ENCODE data around the gene FUOM. TPM values are rescaled to one million over a fixed set of nuclear protein-coding genes. Genes with fewer than 3 reads are reported as not detected.
"Not testable (repeated sequence)": the region's sequence is repeated elsewhere in the genome, so short reads cannot be mapped to it uniquely, and the experiment has no call there.

Gene FUOM
- polyA plus RNA-seq, 4 donors: 17.8 to 29.0 (median 21.9) TPM

GRCh38 chr10:133388973-133389818, 31.4 kb upstream of the FUOM start:
- no peak for DNase-seq (ENCODE audit: low read depth in 4 of 4, low spot score in 2 of 4)

GRCh38 chr10:133388236-133388972, 30.6 kb upstream of the FUOM start:
- no peak for DNase-seq (ENCODE audit: low read depth in 4 of 4, low spot score in 2 of 4)

DNA sequence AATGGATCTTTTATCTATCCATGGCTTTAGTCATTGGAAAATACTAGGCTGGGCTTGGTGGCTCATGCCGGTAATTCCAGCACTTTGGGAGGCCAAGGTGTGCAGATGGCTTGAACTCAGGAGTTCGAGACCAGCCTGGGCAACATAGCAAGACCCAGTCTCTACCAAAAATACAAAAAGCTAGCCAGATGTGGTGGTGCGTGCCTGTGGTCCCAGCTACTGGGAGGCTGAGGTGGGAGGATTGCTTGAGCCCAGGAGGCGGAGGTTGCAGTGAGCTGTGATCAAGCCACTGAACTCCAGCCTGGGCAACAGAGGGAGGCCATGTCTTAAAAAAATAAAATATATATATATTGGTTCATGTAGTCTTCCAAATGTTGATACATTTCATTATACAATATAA, 29.1 kb upstream of the FUOM start:
- not testable (repeated sequence) for DNase-seq (ENCODE audit: low read depth in 4 of 4, low spot score in 2 of 4)

GRCh38 chr10:133385214-133385613, 27.4 kb upstream of the FUOM start:
- DNase-seq (ENCODE audit: low read depth in 4 of 4, low spot score in 2 of 4): no peak

- no peak for DNase-seq (ENCODE audit: low read depth in 4 of 4, low spot score in 2 of 4)
These were observed 26.3 kb upstream of the FUOM start for GRCh38 chr10:133384071-133384470.

- no peak for DNase-seq (ENCODE audit: low read depth in 4 of 4, low spot score in 2 of 4)
These were observed 25.7 kb upstream of the FUOM start for GRCh38 chr10:133383551-133383950.

- DNase-seq (ENCODE audit: low read depth in 4 of 4, low spot score in 2 of 4): no peak
These were observed 23.2 kb upstream of the FUOM start for GRCh38 chr10:133381036-133381435.

DNA sequence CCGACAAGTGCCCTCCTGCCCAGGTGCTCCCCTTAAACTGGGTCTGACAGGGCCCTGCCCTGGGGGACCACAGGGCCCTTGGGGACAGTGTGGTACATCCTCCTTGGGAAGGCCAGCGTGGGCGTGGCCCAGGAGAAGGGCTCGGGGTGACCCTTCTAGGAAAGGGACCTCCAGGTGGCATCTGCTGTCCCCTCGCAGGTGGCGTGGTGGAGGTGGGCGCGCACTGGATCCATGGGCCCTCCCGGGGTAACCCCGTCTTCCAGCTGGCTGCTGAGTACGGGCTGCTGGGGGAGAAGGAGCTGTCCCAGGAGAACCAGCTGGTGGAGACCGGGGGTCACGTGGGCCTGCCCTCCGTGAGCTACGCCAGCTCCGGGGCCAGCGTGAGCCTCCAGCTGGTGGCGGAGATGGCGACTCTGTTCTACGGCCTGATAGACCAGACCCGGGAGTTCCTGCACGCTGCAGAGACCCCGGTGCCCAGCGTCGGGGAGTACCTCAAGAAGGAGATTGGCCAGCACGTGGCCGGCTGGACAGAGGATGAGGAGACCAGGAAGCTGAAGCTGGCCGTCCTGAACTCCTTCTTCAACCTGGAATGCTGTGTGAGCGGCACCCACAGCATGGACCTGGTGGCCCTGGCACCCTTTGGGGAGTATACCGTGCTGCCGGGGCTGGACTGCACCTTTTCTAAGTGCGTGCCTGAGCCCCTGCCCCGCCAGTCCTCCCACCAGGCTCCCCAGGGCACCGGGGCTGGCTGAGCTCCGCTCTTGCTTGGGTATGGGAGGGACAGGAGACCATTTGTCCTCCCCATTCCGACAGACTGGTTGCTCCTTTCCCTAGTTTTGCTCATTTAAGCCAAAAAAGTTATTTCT, 22.2 kb upstream of the FUOM start:
- no peak for DNase-seq (ENCODE audit: low read depth in 4 of 4, low spot score in 2 of 4)

GRCh38 chr10:133379152-133379800, 21.5 kb upstream of the FUOM start, which contains the start of gene PAOX:
PAOX (plus strand) TSS chr10:133379262; CDS start chr10:133379317, 55 bp downstream.
- no peak for DNase-seq (ENCODE audit: low read depth in 4 of 4, low spot score in 2 of 4)

- DNase-seq (ENCODE audit: low read depth in 4 of 4, low spot score in 2 of 4): peak in 1 of 4 donors; percentile 69
These were observed 20.7 kb upstream of the FUOM start for GRCh38 chr10:133378251-133379096.

DNA sequence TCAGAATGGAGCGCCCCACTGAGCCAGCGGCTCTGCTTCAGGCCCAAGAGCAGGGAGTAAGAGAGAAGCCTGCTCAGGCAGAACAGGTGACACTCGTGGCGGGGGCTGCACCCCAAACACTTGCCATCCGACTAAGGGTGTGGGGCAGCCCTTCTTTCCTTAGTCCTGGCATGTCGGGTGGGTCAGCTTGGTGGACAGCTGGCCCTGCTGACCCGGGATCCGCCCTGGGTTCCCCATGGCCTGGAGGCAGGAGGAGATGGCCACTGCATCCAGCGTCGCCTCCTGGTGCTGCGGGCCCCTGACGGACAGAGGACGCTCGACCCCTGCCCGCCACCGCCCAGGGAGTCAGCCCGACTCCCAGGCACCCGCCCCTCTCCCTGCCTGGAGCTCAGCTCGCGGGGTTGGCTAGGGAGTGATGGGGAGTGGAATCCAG, 20.0 kb upstream of the FUOM start:
- no peak for DNase-seq (ENCODE audit: low read depth in 4 of 4, low spot score in 2 of 4)

- DNase-seq (ENCODE audit: low read depth in 4 of 4, low spot score in 2 of 4): no peak
These were observed 19.4 kb upstream of the FUOM start for GRCh38 chr10:133377025-133377817.

GRCh38 chr10:133376183-133376582, 18.4 kb upstream of the FUOM start:
- not testable (repeated sequence) for DNase-seq (ENCODE audit: low read depth in 4 of 4, low spot score in 2 of 4)

DNA sequence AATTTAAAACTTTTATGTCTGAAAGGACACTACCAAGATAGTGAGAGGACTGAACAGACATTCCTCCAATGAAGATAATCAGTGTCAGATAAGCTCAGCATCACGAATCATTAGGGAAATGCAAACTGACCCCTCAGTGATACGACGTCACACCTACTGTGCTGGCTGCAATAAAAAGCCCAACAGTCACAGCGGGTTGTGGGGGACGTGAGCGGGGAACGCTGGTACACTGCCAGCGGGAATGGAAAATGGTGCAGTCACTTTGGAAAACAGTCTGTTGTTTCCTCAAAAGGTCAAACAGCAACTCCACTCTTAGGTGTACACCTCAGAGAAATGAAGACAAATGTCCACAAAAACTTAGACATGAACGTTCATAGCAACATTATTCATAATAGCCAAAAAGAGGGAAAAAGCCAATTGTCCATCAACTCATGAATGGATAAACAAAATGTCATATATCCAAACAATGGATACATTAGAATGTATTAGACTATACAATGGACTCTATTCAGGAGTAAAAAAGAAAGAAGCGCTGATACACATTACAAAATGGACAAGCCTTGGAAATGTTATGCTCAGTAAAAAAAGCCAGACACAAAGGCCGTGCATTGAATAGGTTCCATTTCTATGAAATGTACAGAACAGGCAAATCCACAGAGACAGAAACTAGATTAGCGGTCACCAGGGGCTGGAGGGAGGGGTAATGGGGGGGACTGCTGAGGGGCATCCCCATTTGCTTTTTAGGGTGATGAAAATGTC, 17.7 kb upstream of the FUOM start:
- DNase-seq (ENCODE audit: low read depth in 4 of 4, low spot score in 2 of 4): no peak

DNA sequence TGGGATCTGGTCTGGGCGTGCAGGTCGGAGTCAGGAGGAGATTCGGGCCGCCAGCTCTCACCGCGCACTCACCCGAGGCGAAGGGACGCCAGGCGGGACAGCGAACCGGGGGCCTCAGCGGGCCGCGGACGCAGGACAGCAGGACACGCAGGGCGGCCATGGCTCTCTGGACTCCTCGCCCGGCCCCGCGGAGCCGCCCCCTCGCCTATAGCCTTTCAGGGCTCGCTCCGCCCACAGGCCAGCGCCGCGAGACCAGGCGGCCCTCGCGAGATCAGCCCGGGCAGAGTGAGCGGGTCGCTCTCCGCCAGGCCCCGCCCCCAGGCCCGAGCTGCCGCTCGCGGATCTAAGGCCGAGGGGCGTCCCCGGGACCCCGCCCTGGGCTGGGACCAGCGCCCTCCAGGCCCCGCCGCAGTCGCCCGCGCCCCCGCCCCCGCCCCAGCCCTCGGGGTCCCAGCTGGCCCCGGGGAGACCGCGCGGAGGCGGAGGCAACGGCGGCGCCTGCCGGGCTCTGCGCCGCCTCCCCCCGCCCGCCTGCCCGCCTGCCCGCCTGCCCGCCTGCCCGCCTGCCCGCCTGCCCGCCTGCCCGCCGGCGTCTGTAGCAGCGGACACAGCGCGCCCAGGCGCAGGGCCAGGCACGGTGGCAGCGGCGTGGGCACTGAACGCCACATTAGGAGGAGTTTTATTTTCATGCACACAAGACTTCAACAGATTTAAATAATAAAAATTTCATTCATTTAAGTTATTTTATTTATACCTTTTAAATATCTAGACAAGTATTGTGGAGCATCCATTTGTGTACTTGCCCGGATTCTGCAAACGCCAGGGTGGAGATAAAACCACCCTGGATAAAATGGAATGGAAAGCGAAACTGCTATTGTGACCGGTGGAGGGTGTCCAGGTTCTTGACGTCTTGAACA, 15.6 kb upstream of the FUOM start, which contains the start of gene ECHS1:
Gene ECHS1 (minus strand): TSS at position 181 of the 917 bp plus-strand sequence. CDS start 21 bp downstream, at position 160.
- peak; percentile 50 to 93 (median 86) for DNase-seq (ENCODE audit: low read depth in 4 of 4, low spot score in 2 of 4)

DNA sequence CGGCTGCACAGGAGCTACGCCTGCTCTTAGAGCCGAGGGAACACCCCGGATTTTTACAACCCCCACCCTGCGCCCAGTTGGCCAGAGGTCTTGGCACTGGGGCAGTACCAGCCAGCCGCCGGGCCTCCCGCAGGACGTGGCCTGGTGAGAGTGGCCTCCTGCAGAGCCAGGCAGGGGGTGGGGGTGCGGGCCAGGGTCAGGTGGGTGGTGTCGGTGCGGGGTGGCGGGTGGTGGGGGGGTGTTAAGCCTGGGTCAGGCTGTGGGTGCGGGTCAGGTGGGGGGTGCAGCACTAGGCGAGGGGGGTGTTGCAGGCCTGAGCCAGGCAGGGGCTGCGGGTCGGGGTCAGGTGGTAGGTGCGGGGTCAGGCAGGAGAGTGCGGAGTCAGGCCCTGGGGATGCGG, 14.7 kb upstream of the FUOM start:
- DNase-seq (ENCODE audit: low read depth in 4 of 4, low spot score in 2 of 4): no peak
